NCI-H2029 (cell line): ENCODE results near the gene NFIX.
"Not testable (repeated sequence)": the region's sequence is repeated elsewhere in the genome, so short reads cannot be mapped to it uniquely, and the experiment has no call there.

Source experiments
- DNase-seq: peaks from one replicate; lab custom pipeline; 2025; lab: John Stamatoyannopoulos, UW

The NFIX gene

GRCh38 chr19:12994701-12995595 lies at the start of gene NFIX:
Gene NFIX, plus strand, starts transcription at chr19:12995475. Its CDS starts 363 bp downstream, at chr19:12995838.
- no peak for DNase-seq

GRCh38 chr19:12945479-12946091 lies 49.7 kb upstream of the NFIX start, which contains the start of gene RAD23A:
Gene RAD23A, plus strand, starts transcription at chr19:12945862. Its CDS starts 87 bp downstream, at chr19:12945949.
- DNase-seq: peak; percentile 98

- peak; percentile 66 for DNase-seq
Observed at GRCh38 chr19:12946092-12946721, 49.1 kb upstream of the NFIX start.

- no peak for DNase-seq
Observed at GRCh38 chr19:12946731-12947496, 48.4 kb upstream of the NFIX start.

- no peak for DNase-seq
Observed at GRCh38 chr19:12947702-12948611, 47.3 kb upstream of the NFIX start.

GRCh38 chr19:12948612-12949362 lies 46.5 kb upstream of the NFIX start:
- DNase-seq: no peak

GRCh38 chr19:12949363-12950283 lies 45.7 kb upstream of the NFIX start:
- DNase-seq: no peak

GRCh38 chr19:12952050-12952449 lies 43.2 kb upstream of the NFIX start:
- not testable (repeated sequence) for DNase-seq

GRCh38 chr19:12952488-12953137 lies 42.7 kb upstream of the NFIX start:
- no peak for DNase-seq

GRCh38 chr19:12953138-12953798 lies 42.0 kb upstream of the NFIX start:
- DNase-seq: no peak

GRCh38 chr19:12953799-12954611 lies 41.3 kb upstream of the NFIX start:
- no peak for DNase-seq

- no peak for DNase-seq
Observed at GRCh38 chr19:12954612-12954962, 40.7 kb upstream of the NFIX start.

- not testable (repeated sequence) for DNase-seq
Observed at GRCh38 chr19:12955575-12955974, 39.7 kb upstream of the NFIX start.

GRCh38 chr19:12955996-12956395 lies 39.3 kb upstream of the NFIX start:
- DNase-seq: no peak

- peak; percentile 62 for DNase-seq
Observed at GRCh38 chr19:12956446-12957388, 38.6 kb upstream of the NFIX start, which contains the start of gene GADD45GIP1. Gene GADD45GIP1, minus strand, starts transcription at chr19:12957223. Its CDS starts 11 bp downstream, at chr19:12957212.
